H1 (cell line): Measurements from ENCODE around the gene DRD1. TPM values are rescaled to one million over a fixed set of nuclear protein-coding genes. Genes with fewer than 3 reads are reported as not detected.

Experiments used
- CTCF ChIA-PET: fragments of 300-600 bp; sonication (Branson Sonifier 250); formaldehyde crosslinking; loops from one replicate; lab custom pipeline; 2021; ENCODE audit not compliant: partially characterized antibody; lab: Charles Lee
- POLR2A ChIA-PET: fragments of 300-600 bp; sonication (Branson Sonifier 250); formaldehyde crosslinking; loops from one replicate; lab custom pipeline; 2021; ENCODE audit warnings: inconsistent platforms; ENCODE audit not compliant: partially characterized antibody; lab: Charles Lee
- DNase-seq, 2 experiments: peaks; one replicate each; pipeline versions ENCODE4 v3.0.0 to v3.0.0-alpha.2; 2010 to 2022; ENCODE audit warnings: low spot score in 2 of 2, low read depth in 1 of 2, mixed read lengths in 1 of 2
- FAIRE-seq: peaks from 2 replicates; lab custom pipeline; 2011; peaks lifted over from hg19 to GRCh38; lab: Jason Lieb, UNC
- H2AFZ ChIP-seq: 2 replicates; pipeline ENCODE4 v1.8.1; 2012; ENCODE audit warnings: low read length, inconsistent platforms
- H2AK5ac ChIP-seq: 2 replicates; pipeline ENCODE4 v1.6.1; 2013; ENCODE audit warnings: low read depth, low read length
- H2BK120ac ChIP-seq: replicated peaks from 2 replicates; pipeline ENCODE3; 2013; ENCODE audit warnings: low read depth, low read length, inconsistent platforms
- H2BK12ac ChIP-seq: 2 replicates; pipeline ENCODE4 v1.6.1; 2013; ENCODE audit warnings: low read depth, low read length
- H2BK15ac ChIP-seq: 2 replicates; pipeline ENCODE4 v1.6.1; 2013; ENCODE audit warnings: low read length
- H2BK20ac ChIP-seq: 2 replicates; pipeline ENCODE4 v1.6.1; 2013; ENCODE audit warnings: low read length
- H2BK5ac ChIP-seq: 2 replicates; pipeline ENCODE4 v1.6.1; 2013; ENCODE audit warnings: low read depth, low read length
- H3K14ac ChIP-seq: 2 replicates; pipeline ENCODE4 v1.6.1; 2013; ENCODE audit warnings: inconsistent platforms; ENCODE audit not compliant: insufficient read length
- H3K18ac ChIP-seq: 2 replicates; pipeline ENCODE4 v1.6.1; 2013; ENCODE audit warnings: low read length; ENCODE audit errors: extremely low read depth
- H3K23ac ChIP-seq: 2 replicates; pipeline ENCODE4 v1.6.1; 2013; ENCODE audit warnings: inconsistent platforms; ENCODE audit not compliant: insufficient read length
- H3K23me2 ChIP-seq: 2 replicates; pipeline ENCODE4 v1.6.1; 2013; ENCODE audit warnings: low read depth, low read length
- H3K27ac ChIP-seq: 2 replicates; pipeline ENCODE4 v1.6.1; 2011; ENCODE audit warnings: low read depth, low read length, inconsistent platforms
- H3K27me3 ChIP-seq, 4 experiments: replicated peaks in 1 of 4; 1 replicate in 1 of 4; 2 replicates in 3 of 4; pipeline versions ENCODE4 v1.6.1 to v1.8.1; 2011 to 2013; ENCODE audit warnings: low read length in 3 of 4, mild to moderate bottlenecking in 3 of 4, inconsistent platforms in 2 of 4, mixed read lengths in 2 of 4, moderate library complexity in 1 of 4; ENCODE audit not compliant: control insufficient read depth in 3 of 4, insufficient read depth in 3 of 4; ENCODE audit errors: extremely low read depth in 1 of 4
- H3K36me3 ChIP-seq, 4 experiments: 2 replicates each; pipeline versions ENCODE4 v1.6.1 to v1.8.1; 2011 to 2013; ENCODE audit warnings: mild to moderate bottlenecking in 4 of 4, low read length in 3 of 4, moderate library complexity in 2 of 4, control low read depth in 1 of 4, inconsistent platforms in 1 of 4; ENCODE audit not compliant: insufficient read depth in 4 of 4, control insufficient read depth in 2 of 4
- H3K4ac ChIP-seq: replicated peaks from 2 replicates; pipeline ENCODE3; 2013; ENCODE audit warnings: low read length, low read depth, mixed read lengths, inconsistent platforms; ENCODE audit not compliant: insufficient read length
- H3K4me1 ChIP-seq, 4 experiments: replicated peaks in 1 of 4; 1 replicate in 1 of 4; 2 replicates in 3 of 4; pipeline versions ENCODE4 v1.6.1 to v1.8.1; 2011 to 2013; ENCODE audit warnings: low read length in 3 of 4, inconsistent platforms in 2 of 4, mixed read lengths in 1 of 4; ENCODE audit not compliant: insufficient read depth in 4 of 4, control insufficient read depth in 3 of 4
- H3K4me2 ChIP-seq, 2 experiments: 2 replicates each; pipeline versions ENCODE4 v1.6.1 to v1.8.1; 2011 to 2013; ENCODE audit warnings: low read depth in 2 of 2, low read length in 2 of 2, control low read depth in 1 of 2, inconsistent platforms in 1 of 2, mild to moderate bottlenecking in 1 of 2; ENCODE audit not compliant: insufficient read depth in 1 of 2
- H3K4me3 ChIP-seq, 4 experiments: fragments of 200-600, 300-600 bp in 1 of 4; sonication (generic), shearing (Covaris generic), sonication (Bioruptor Twin) in 1 of 4; 2 replicates each; pipeline versions ENCODE4 v1.5.1 to v1.8.1; 2011 to 2016; ENCODE audit warnings: low read length in 4 of 4, low read depth in 3 of 4, control low read depth in 2 of 4, inconsistent platforms in 2 of 4, mild to moderate bottlenecking in 2 of 4, mixed read lengths in 1 of 4, moderate library complexity in 1 of 4; ENCODE audit not compliant: insufficient read depth in 2 of 4; ENCODE audit errors: extremely low read depth in 1 of 4
- H3K56ac ChIP-seq: replicated peaks from 2 replicates; pipeline ENCODE3; 2013; ENCODE audit warnings: low read depth, mild to moderate bottlenecking, mixed read lengths, low read length, inconsistent platforms; ENCODE audit not compliant: insufficient read length
- H3K79me1 ChIP-seq: 2 replicates; pipeline ENCODE4 v1.6.1; 2013; ENCODE audit warnings: low read depth, low read length, control low read depth
- H3K79me2 ChIP-seq, 2 experiments: 2 replicates each; pipeline versions ENCODE4 v1.6.1 to v1.8.1; 2012 to 2013; ENCODE audit warnings: low read length in 2 of 2, mild to moderate bottlenecking in 2 of 2, inconsistent platforms in 1 of 2; ENCODE audit not compliant: insufficient read depth in 2 of 2, control insufficient read depth in 1 of 2
- H3K9ac ChIP-seq, 4 experiments: replicated peaks in 1 of 4; 1 replicate in 1 of 4; 2 replicates in 3 of 4; pipeline versions ENCODE4 v1.6.1 to v1.8.1; 2011 to 2013; ENCODE audit warnings: low read depth in 3 of 4, low read length in 3 of 4, control low read depth in 2 of 4, mild to moderate bottlenecking in 2 of 4, moderate library complexity in 2 of 4, inconsistent platforms in 1 of 4; ENCODE audit errors: extremely low read depth in 1 of 4
- H3K9me3 ChIP-seq, 2 experiments: 2 replicates each; pipeline versions ENCODE4 v1.6.1 to v1.8.1; 2012 to 2013; ENCODE audit warnings: mild to moderate bottlenecking in 2 of 2, moderate library complexity in 2 of 2, control low read depth in 1 of 2, inconsistent platforms in 1 of 2, low read depth in 1 of 2, low read length in 1 of 2, mixed read lengths in 1 of 2; ENCODE audit not compliant: insufficient read depth in 2 of 2
- H4K20me1 ChIP-seq, 2 experiments: replicated peaks in 1 of 2; 2 replicates each; pipeline versions ENCODE3 to v1.8.1; 2011 to 2013; ENCODE audit warnings: inconsistent platforms in 2 of 2, low read length in 2 of 2, mild to moderate bottlenecking in 1 of 2; ENCODE audit not compliant: insufficient read depth in 2 of 2, control insufficient read depth in 1 of 2
- H4K5ac ChIP-seq: 2 replicates; pipeline ENCODE4 v1.6.1; 2013; ENCODE audit warnings: low read length, low read depth, mixed read lengths, inconsistent platforms; ENCODE audit not compliant: insufficient read length
- H4K8ac ChIP-seq: 2 replicates; pipeline ENCODE4 v1.8.0; 2013; ENCODE audit warnings: mild to moderate bottlenecking, moderate library complexity, low read length, inconsistent platforms; ENCODE audit not compliant: insufficient read depth; ENCODE audit errors: extremely low read depth
- H4K91ac ChIP-seq: replicated peaks from 2 replicates; pipeline ENCODE3; 2013; ENCODE audit warnings: low read length, mixed read lengths, inconsistent platforms; ENCODE audit not compliant: insufficient read length
- CEBPB ChIP-seq: IDR thresholded peaks from 2 replicates; pipeline ENCODE4 v1.6.1; 2012; ENCODE audit warnings: low read depth, low read length
- E2F6 ChIP-seq: IDR thresholded peaks from 2 replicates; pipeline ENCODE4 v1.6.1; 2012; ENCODE audit warnings: inconsistent platforms
- KDM1A ChIP-seq: fragments of 200-600, 300-600 bp; sonication (generic); IDR thresholded peaks from 2 replicates; pipeline ENCODE4 v1.7.1; 2016; ENCODE audit warnings: mild to moderate bottlenecking, low read length, borderline replicate concordance
- NANOG ChIP-seq: IDR thresholded peaks from 2 replicates; pipeline ENCODE4 v1.6.1; 2011; ENCODE audit warnings: low read length, low read depth, mild to moderate bottlenecking, inconsistent platforms; ENCODE audit not compliant: insufficient read depth, poor library complexity, severe bottlenecking
- PHF8 ChIP-seq: fragments of 200-600 bp; sonication (generic); conservative IDR thresholded peaks from 2 replicates; pipeline ENCODE4 v1.7.1; 2012; ENCODE audit warnings: low read depth, mild to moderate bottlenecking, inconsistent platforms, low read length, moderate library complexity
- RNF2 ChIP-seq: fragments of 200-900, 300-1000 bp; sonication (generic); IDR thresholded peaks from 2 replicates; pipeline ENCODE4 v1.7.1; 2016; ENCODE audit warnings: borderline replicate concordance, low read depth, mild to moderate bottlenecking, antibody characterized with exemption, low read length; ENCODE audit not compliant: poor library complexity, severe bottlenecking; ENCODE audit errors: missing control alignments
- WGBS, 2 experiments: shearing (Covaris generic) in 1 of 2; methylation state at CpG; one replicate each; pipeline versions ENCODE4 v1.1.6 to v1.1.7; 2013 to 2015; ENCODE audit warnings: low lambda C conversion rate in 2 of 2, mixed read lengths in 2 of 2, inconsistent platforms in 1 of 2, low coverage in 1 of 2, missing lambda C conversion rate in 1 of 2; ENCODE audit not compliant: insufficient replicate concordance in 2 of 2, insufficient coverage in 1 of 2, insufficient read length in 1 of 2; ENCODE audit errors: extremely low coverage in 1 of 2, missing lambda C conversion rate in 1 of 2; 5-methylcytosine and 5-hydroxymethylcytosine counted together
- polyA plus RNA-seq, 7 experiments: library from polyadenylated mRNA; depleted of rRNA in 3 of 7; stranded (reverse) in 5 of 7; unstranded in 2 of 7; fragments of >200 nt in 5 of 7; fragments of 200-250 nt in 2 of 7; gene quantifications; 1 replicate in 5 of 7; 2 replicates in 1 of 7; 4 replicates in 1 of 7; pipeline versions ENCODE4 v1.2.1 to v1.2.3, GENCODE V29; 2011 to 2013; ENCODE audit warnings: missing spikeins in 2 of 7, mixed read lengths in 2 of 7
- total RNA-seq: library from RNA; stranded (reverse); fragmentation: NEBNext Ultra II Directional; extraction: Animal tissue kit (Norgen Biotek cat#: 25700); gene quantifications from 2 replicates; pipeline ENCODE4 v1.2.1, GENCODE V29; 2021

Gene DRD1
- total and polyA plus RNA-seq, 2 of the 8 experiments (the other 6 are each of a cell fraction or from before 2014, with no cell fraction given): 0.03 to 0.19 TPM

- Histone ChIP-seq H2AFZ (no peak overlapping the region), H3K4me3 (no peak overlapping the region), H3K14ac (no peak overlapping the region), H3K79me2 (no peaks in the 10 kb centered on the region), H3K79me1 (no peaks in the 10 kb centered on the region), H2BK120ac (no peak overlapping the region), H4K5ac (no peak overlapping the region), H3K27me3 (no peaks in the 10 kb centered on the region), H3K36me3 (no peaks in the 10 kb centered on the region), H2AK5ac (no peak overlapping the region), H2BK5ac (no peak overlapping the region), H3K9ac (no peak overlapping the region), H3K27ac (no peak overlapping the region), H4K20me1 (no peaks in the 10 kb centered on the region), H3K4me2 (no peak overlapping the region), H4K91ac (no peak overlapping the region), H3K9me3 (no peaks in the 10 kb centered on the region), H2BK20ac (no peak overlapping the region), H3K4ac (no peak overlapping the region), H4K8ac (no peak overlapping the region), H3K56ac (no peak overlapping the region), H2BK15ac (no peak overlapping the region), H3K23ac (no peak overlapping the region), H3K23me2 (no peaks in the 10 kb centered on the region), H3K4me1 (no peaks in the 10 kb centered on the region), H2BK12ac (no peak overlapping the region), H3K18ac (no peak overlapping the region)
- FAIRE-seq (no peak), DNase-seq (no peak)
- CTCF ChIA-PET: interaction anchor here (1.3 kb wide), 1 partner anchor 63 kb away, joined by 3 read pairs; no protein-coding TSS in a partner anchor
- TF ChIP-seq CEBPB (no peak), PHF8 (no peak), KDM1A (no peak), NANOG (no peak), E2F6 (no peak), RNF2 (no peak)
- WGBS, 2 experiments: 93% methylated on average over 6 of the region's 6 CpGs; no CpG with 5 or more reads in 1 of the 2 experiments
- POLR2A ChIA-PET: no interaction called here
Measured at GRCh38 chr5:175471196-175471595, 27.2 kb upstream of the DRD1 start.
